Upper lobe of left lung (tissue), 4 donors: Measurements from ENCODE around the gene TMUB1.

ENCODE experiments used
- CTCF ChIP-seq, 6 experiments: fragments of 450-650 bp in 4 of 6; fragments of 200-600 bp in 2 of 6; sonication (generic) in 2 of 6; IDR thresholded peaks; one replicate each; pipeline ENCODE4 v1.5.1; 2016 to 2019; ENCODE audit warnings: antibody characterized with exemption in 6 of 6
- EP300 ChIP-seq, 4 donors: sonication (generic); formaldehyde crosslinking; IDR thresholded peaks; one replicate each; pipeline ENCODE4 v1.5.1; 2017; ENCODE audit warnings: antibody characterized with exemption in 4 of 4, control low read depth in 2 of 4
- POLR2A ChIP-seq, 4 donors: fragments of 450-650 bp; IDR thresholded peaks; one replicate each; pipeline ENCODE4 v1.5.1; 2016 to 2017; ENCODE audit warnings: antibody characterized with exemption in 4 of 4, mild to moderate bottlenecking in 2 of 4
- POLR2AphosphoS5 ChIP-seq, 2 donors: sonication (generic); formaldehyde crosslinking; IDR thresholded peaks; one replicate each; pipeline ENCODE4 v1.5.1; 2017; ENCODE audit warnings: antibody characterized with exemption in 2 of 2

GRCh38 chr7:151089893-151090730 is 6.8 kb upstream of the TMUB1 start:
- TF ChIP-seq EP300 (IDR thresholded peaks at IDR 0.05): no peak
- no peak for TF ChIP-seq POLR2AphosphoS5 (IDR thresholded peaks at IDR 0.05)
- TF ChIP-seq POLR2A (IDR thresholded peaks at IDR 0.05): no peak
- TF ChIP-seq CTCF (IDR thresholded peaks at IDR 0.05): no peak
